SU-DHL-6 (cell line): ENCODE data around the gene ITPRIP.

Experiments used
- H2AFZ ChIP-seq: fragments of 200-600 bp; sonication (generic); 2 replicates; pipeline ENCODE4 v1.6.1; 2014; ENCODE audit warnings: low read depth, mild to moderate bottlenecking, moderate library complexity, mixed read lengths, antibody characterized with exemption, low read length; ENCODE audit not compliant: severe bottlenecking
- H3F3A ChIP-seq: fragments of 200-600 bp; shearing (Covaris generic); 2 replicates; pipeline ENCODE4 v1.6.0; 2016; ENCODE audit warnings: antibody characterized with exemption, mild to moderate bottlenecking; ENCODE audit not compliant: insufficient read depth
- H3K27ac ChIP-seq: fragments of 200-600 bp; sonication (generic); 2 replicates; pipeline ENCODE4 v1.5.1; 2016; ENCODE audit warnings: low read depth, mild to moderate bottlenecking, low read length, moderate library complexity, mixed read lengths
- H3K27me3 ChIP-seq: fragments of 200-600 bp; sonication (generic), shearing (Covaris generic); 2 replicates; pipeline ENCODE4 v1.6.0; 2014; ENCODE audit warnings: mild to moderate bottlenecking, low read length
- H3K36me3 ChIP-seq: fragments of 200-600 bp; sonication (generic); 2 replicates; pipeline ENCODE4 v1.6.1; 2014; ENCODE audit warnings: mild to moderate bottlenecking, low read length, mixed read lengths
- H3K4me2 ChIP-seq: fragments of 300-600, 200-600 bp; shearing (Covaris generic), sonication (generic); 2 replicates; pipeline ENCODE4 v1.6.0; 2014; ENCODE audit warnings: low read length, low read depth, mild to moderate bottlenecking; ENCODE audit not compliant: poor library complexity, severe bottlenecking
- H3K4me3 ChIP-seq: fragments of 200-600 bp; sonication (generic); 2 replicates; pipeline ENCODE4 v1.5.1; 2014; ENCODE audit warnings: antibody characterized with exemption, low read length, mild to moderate bottlenecking, mixed read lengths; ENCODE audit not compliant: insufficient read depth, poor library complexity, severe bottlenecking
- H3K79me2 ChIP-seq: fragments of 200-600 bp; sonication (generic); 2 replicates; pipeline ENCODE4 v1.6.1; 2014; ENCODE audit warnings: mild to moderate bottlenecking, low read length, moderate library complexity; ENCODE audit not compliant: insufficient read depth
- H3K9ac ChIP-seq: fragments of 200-600 bp; sonication (generic); 2 replicates; pipeline ENCODE4 v1.7.0; 2014; ENCODE audit warnings: mild to moderate bottlenecking, low read length
- H3K9me2 ChIP-seq: fragments of 200-600 bp; sonication (generic); replicated peaks from 2 replicates; pipeline ENCODE4 v1.6.1; 2014; ENCODE audit warnings: low read length; ENCODE audit not compliant: insufficient read depth
- H3K9me3 ChIP-seq: fragments of 200-600 bp; sonication (generic); 2 replicates; pipeline ENCODE4 v1.6.1; 2014; ENCODE audit warnings: low read length, mixed read lengths; ENCODE audit not compliant: insufficient read depth
- H4K20me1 ChIP-seq: fragments of 200-600 bp; sonication (generic); 2 replicates; pipeline ENCODE4 v1.6.1; 2014; ENCODE audit warnings: low read depth, mild to moderate bottlenecking, antibody characterized with exemption, low read length, moderate library complexity, mixed read lengths
- CTCF ChIP-seq: fragments of 200-600 bp; sonication (generic); IDR thresholded peaks from one replicate; pipeline ENCODE4 v1.5.1; 2017; ENCODE audit warnings: antibody characterized with exemption, mild to moderate bottlenecking, low read length, moderate library complexity; ENCODE audit not compliant: insufficient read depth, poor library complexity, severe bottlenecking
- EZH2phosphoT487 ChIP-seq: fragments of 200-600 bp; sonication (generic), shearing (Covaris generic); conservative IDR thresholded peaks from 2 replicates; pipeline ENCODE4 v1.6.1; 2018; ENCODE audit warnings: mild to moderate bottlenecking, antibody characterized with exemption, low read length, moderate library complexity, mixed read lengths

Gene ITPRIP

DNA sequence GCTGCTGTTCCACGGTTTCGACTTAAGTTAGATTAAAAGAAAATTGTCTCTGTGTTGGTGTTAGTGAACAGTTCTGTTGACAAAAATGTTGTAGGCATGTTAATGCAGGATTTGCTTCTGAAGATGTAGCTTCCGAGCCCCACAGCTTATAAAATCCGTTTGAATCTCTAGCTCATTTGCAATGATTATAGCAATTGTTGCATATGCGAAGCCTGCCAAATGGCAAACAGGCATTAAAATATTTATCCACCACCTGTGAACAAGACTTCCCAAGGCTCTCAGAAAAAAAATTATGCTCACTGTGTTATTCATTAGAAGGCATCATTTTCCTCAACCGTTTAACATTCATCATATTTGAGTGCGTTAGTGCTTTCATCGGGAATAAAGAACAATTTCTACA lies 29.6 kb upstream of the ITPRIP start:
- TF ChIP-seq CTCF = no peak
- H3K4me3 ChIP-seq = no peak overlapping the region
- no peaks in the 10 kb centered on the region for H3K79me2 ChIP-seq
- no peak overlapping the region for H3K27ac ChIP-seq
- no peaks in the 10 kb centered on the region for H3F3A ChIP-seq
- no peak overlapping the region for H3K4me2 ChIP-seq
- H3K9ac ChIP-seq = no peak overlapping the region
- no peaks in the 10 kb centered on the region for H3K36me3 ChIP-seq
- H3K9me3 ChIP-seq = no peaks in the 10 kb centered on the region
- H4K20me1 ChIP-seq = no peaks in the 10 kb centered on the region
- H3K9me2 ChIP-seq = no peaks in the 10 kb centered on the region
- no peak overlapping the region for H2AFZ ChIP-seq
- no peaks in the 10 kb centered on the region; the same call in 1 of the 2 replicates for H3K27me3 ChIP-seq

DNA sequence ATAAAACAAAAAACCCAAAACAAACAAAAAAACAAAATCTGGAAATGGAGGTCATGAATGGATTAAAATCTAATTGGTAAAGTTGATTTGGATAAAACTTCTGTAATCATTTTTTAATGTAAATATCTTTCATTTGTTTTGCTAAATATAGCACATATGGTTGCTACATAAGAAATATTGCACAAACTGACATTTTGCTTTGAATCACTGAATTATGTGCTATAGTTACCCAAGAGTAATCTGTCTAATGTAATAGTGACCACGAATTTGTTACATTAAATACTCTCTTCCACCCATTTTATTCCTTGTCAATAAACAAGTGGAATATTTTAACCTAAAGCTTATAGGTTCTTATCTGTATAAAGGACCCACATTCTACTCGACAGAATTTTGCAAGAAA lies 21.5 kb upstream of the ITPRIP start:
- no peaks in the 10 kb centered on the region for H3K79me2 ChIP-seq
- H3F3A ChIP-seq = no peaks in the 10 kb centered on the region
- no peaks in the 10 kb centered on the region; the same call in 1 of the 2 replicates for H3K27me3 ChIP-seq
- no peak overlapping the region for H3K27ac ChIP-seq
- no peak overlapping the region for H3K4me2 ChIP-seq
- H3K9me3 ChIP-seq = no peaks in the 10 kb centered on the region
- H3K9ac ChIP-seq = no peak overlapping the region
- H3K36me3 ChIP-seq = no peaks in the 10 kb centered on the region
- no peaks in the 10 kb centered on the region for H4K20me1 ChIP-seq
- no peak overlapping the region for H2AFZ ChIP-seq
- no peak for TF ChIP-seq CTCF
- no peak for TF ChIP-seq EZH2phosphoT487
- H3K4me3 ChIP-seq = no peak overlapping the region
- no peaks in the 10 kb centered on the region for H3K9me2 ChIP-seq

DNA sequence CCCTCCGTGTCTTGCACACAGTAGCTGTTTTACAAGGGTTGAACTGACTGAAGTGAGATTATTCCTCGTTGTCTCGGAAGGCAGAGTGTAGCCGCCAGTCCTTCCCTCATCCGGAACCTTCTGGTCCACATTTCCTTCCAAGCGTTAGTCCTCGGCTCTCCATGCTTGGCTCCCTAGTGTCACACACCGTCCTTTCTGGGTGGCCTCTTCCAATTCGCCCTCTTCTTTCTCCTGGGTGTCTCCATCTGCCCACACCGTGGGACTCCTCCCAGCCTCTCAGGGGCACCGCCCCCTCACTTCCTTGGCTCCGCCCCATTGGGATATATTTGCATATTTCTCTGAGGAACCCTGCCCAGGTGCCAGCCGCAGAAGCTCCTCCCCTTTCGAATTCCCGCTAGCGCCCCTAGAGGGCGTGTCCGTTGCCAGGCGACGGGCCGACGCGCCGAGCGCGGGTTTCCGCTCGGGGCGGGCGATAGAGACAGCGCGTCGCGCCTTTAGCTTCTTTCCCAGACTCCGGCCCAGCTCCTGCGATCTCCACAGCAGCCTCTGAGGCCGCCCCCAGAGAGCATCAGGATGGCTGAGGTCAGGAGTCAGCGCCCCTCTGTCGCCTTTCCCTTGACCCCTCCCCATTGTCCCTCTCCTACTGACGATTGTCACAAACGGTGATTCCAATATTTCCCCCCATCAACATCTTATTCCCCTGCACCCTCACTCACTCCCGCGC lies 15.2 kb upstream of the ITPRIP start, which contains the start of gene CFAP58:
TSS of gene CFAP58 (plus strand) at position 509 of the 724 bp plus-strand sequence. CDS start at position 574, 65 bp downstream.
- no peak within 1 kb of the TSS for H3K9ac ChIP-seq
- H3K9me2 ChIP-seq = no peaks in the 10 kb centered on the region
- no peaks in the 10 kb centered on the region for H3F3A ChIP-seq
- H2AFZ ChIP-seq = no peak within 1 kb of the TSS
- TF ChIP-seq CTCF (no peak), EZH2phosphoT487 (no peak)
- H3K36me3 ChIP-seq = no peaks in the 10 kb centered on the region
- H3K27me3 ChIP-seq = no peaks in the 10 kb centered on the region
- H3K4me3 ChIP-seq = no peak within 1 kb of the TSS
- no peak within 1 kb of the TSS for H3K27ac ChIP-seq
- H3K79me2 ChIP-seq = no peaks in the 10 kb centered on the region
- H4K20me1 ChIP-seq = no peaks in the 10 kb centered on the region
- no peaks in the 10 kb centered on the region for H3K9me3 ChIP-seq
- H3K4me2 ChIP-seq = no peak within 1 kb of the TSS
